ENCODE measurements around the gene RALB. TPM values are rescaled to one million over a fixed set of nuclear protein-coding genes. Genes with fewer than 3 reads are reported as not detected.

The RALB gene
- polyA plus RNA-seq, 1 of the 3 experiments (the other 2 are of a cell fraction) = 37.2 TPM

- no peaks in the 10 kb centered on the region for H3F3A ChIP-seq (replicated peaks; ENCODE audit: insufficient read depth)
- ChIA-PET POLR2A (no interaction called here), CTCF (no interaction called here)
- TF ChIP-seq GABPA (IDR thresholded peaks at IDR 0.05; ENCODE audit: low read depth) = no peak
- TF ChIP-seq MXI1 (IDR thresholded peaks at IDR 0.05; ENCODE audit: low read depth, low read length) = no peak
- TF ChIP-seq GATA2 (CRISPR knock-in tag; IDR thresholded peaks at IDR 0.05) = no peak
- TF ChIP-seq CHD2 (IDR thresholded peaks at IDR 0.05; ENCODE audit: low read length, partially characterized antibody) = no peak
- no peak for TF ChIP-seq IRF3 (IDR thresholded peaks at IDR 0.05; ENCODE audit: low read depth, low read length)
- TF ChIP-seq CTCF (IDR thresholded peaks at IDR 0.05) = no peak
- no peak for TF ChIP-seq EZH2phosphoT487 (IDR thresholded peaks at IDR 0.05; ENCODE audit: borderline replicate concordance, low read depth)
- no peak for TF ChIP-seq SMC3 (IDR thresholded peaks at IDR 0.05; ENCODE audit: low read depth, low read length)
- no peak for TF ChIP-seq NRF1 (IDR thresholded peaks at IDR 0.05; ENCODE audit: low read depth, low read length)
- H3K4me1 ChIP-seq (ENCODE audit: control insufficient read depth in 1 of 2, insufficient read depth in 2 of 2, low read depth in 1 of 2, low read length in 1 of 2) = peaks cover 0 to 2% of the 10 kb centered on the region in 2 experiments; a peak in 1 of 4 replicates
- H3K4me2 ChIP-seq = no peak overlapping the region
- no peak overlapping the region for H2AFZ ChIP-seq (ENCODE audit: low read depth)
- 96% methylated on average over 10 of the region's 10 CpGs for WGBS (ENCODE audit: low lambda C conversion rate)
- H3K9me3 ChIP-seq = no peaks in the 10 kb centered on the region
- no peak overlapping the region for H3K9ac ChIP-seq
- H3K9me2 ChIP-seq = no peaks in the 10 kb centered on the region
- H4K20me1 ChIP-seq (ENCODE audit: insufficient read depth) = peaks cover 32% of the 10 kb centered on the region; the same call in 1 of the 2 replicates
- peaks cover 43% of the 10 kb centered on the region for H3K79me2 ChIP-seq (ENCODE audit: insufficient read depth)
- H3K27me3 ChIP-seq (ENCODE audit: insufficient read depth) = no peaks in the 10 kb centered on the region
- no peak for DNase-seq
- H3K36me3 ChIP-seq (replicated peaks in 1 of 2; ENCODE audit: control insufficient read depth in 1 of 2, insufficient read depth in 2 of 2, low read length in 1 of 2) = peaks cover 6 to 14% of the 10 kb centered on the region in 2 experiments
- H3K27ac ChIP-seq (ENCODE audit: low read depth in 2 of 2, low read length in 1 of 2) = no peak overlapping the region
- no peak overlapping the region for H3K4me3 ChIP-seq (ENCODE audit: low read depth in 2 of 2, low read length in 1 of 2)
Observed at GRCh38 chr2:120278901-120279300, 26.2 kb downstream of the RALB start.

- POLR2A ChIA-PET = no interaction called here
- H4K20me1 ChIP-seq (ENCODE audit: insufficient read depth) = peaks cover 32% of the 10 kb centered on the region; the same call in 1 of the 2 replicates
- H3K27ac ChIP-seq (ENCODE audit: low read depth in 2 of 2, low read length in 1 of 2) = no peak overlapping the region
Observed at GRCh38 chr2:120279708-120280107, 27.1 kb downstream of the RALB start.

More at GRCh38 chr2:120279708-120280107, 27.1 kb downstream of the RALB start:
- Histone ChIP-seq H3K9me3 (no peaks in the 10 kb centered on the region), H3K4me3 (ENCODE audit: low read depth in 2 of 2, low read length in 1 of 2) (no peak overlapping the region), H3K4me1 (ENCODE audit: control insufficient read depth in 1 of 2, insufficient read depth in 2 of 2, low read depth in 1 of 2, low read length in 1 of 2) (peaks cover 0 to 2% of the 10 kb centered on the region in 2 experiments; a peak in 1 of 4 replicates), H2AFZ (ENCODE audit: low read depth) (no peak overlapping the region), H3K9me2 (no peaks in the 10 kb centered on the region), H3K4me2 (no peak overlapping the region), H3K36me3 (replicated peaks in 1 of 2; ENCODE audit: control insufficient read depth in 1 of 2, insufficient read depth in 2 of 2, low read length in 1 of 2) (peaks cover 6 to 15% of the 10 kb centered on the region in 2 experiments), H3F3A (replicated peaks; ENCODE audit: insufficient read depth) (no peaks in the 10 kb centered on the region), H3K9ac (no peak overlapping the region), H3K27me3 (ENCODE audit: insufficient read depth) (no peaks in the 10 kb centered on the region), H3K79me2 (ENCODE audit: insufficient read depth) (peaks cover 43% of the 10 kb centered on the region)
- 98% methylated on average over 9 of the region's 14 CpGs for WGBS (ENCODE audit: low lambda C conversion rate)
- DNase-seq = no peak
- CTCF ChIA-PET = no interaction called here
- TF ChIP-seq EZH2phosphoT487 (IDR thresholded peaks at IDR 0.05; ENCODE audit: borderline replicate concordance, low read depth) = no peak
- no peak for TF ChIP-seq POLR2AphosphoS5 (IDR thresholded peaks at IDR 0.05; ENCODE audit: low read depth, low read length)
- TF ChIP-seq RAD21 (IDR thresholded peaks at IDR 0.05; ENCODE audit: low read length) = no peak
- TF ChIP-seq RXRA (IDR thresholded peaks at IDR 0.05; ENCODE audit: borderline replicate concordance, low read depth) = no peak
- no peak for TF ChIP-seq SIN3A (IDR thresholded peaks at IDR 0.05; ENCODE audit: borderline replicate concordance, low read depth, low read length)
- no peak for TF ChIP-seq YY1 (IDR thresholded peaks at IDR 0.05; ENCODE audit: low read depth)
- TF ChIP-seq MEF2A (IDR thresholded peaks at IDR 0.05; ENCODE audit: borderline replicate concordance, low read depth) = no peak
- no peak for TF ChIP-seq GABPA (IDR thresholded peaks at IDR 0.05; ENCODE audit: low read depth)
- no peak for TF ChIP-seq MAX (IDR thresholded peaks at IDR 0.05; ENCODE audit: low read depth)
- no peak for TF ChIP-seq CHD2 (IDR thresholded peaks at IDR 0.05; ENCODE audit: low read length, partially characterized antibody)
- TF ChIP-seq ZBTB33 (IDR thresholded peaks at IDR 0.05; ENCODE audit: borderline replicate concordance, low read depth) = no peak
- no peak for TF ChIP-seq MXI1 (IDR thresholded peaks at IDR 0.05; ENCODE audit: low read depth, low read length)
- no peak for TF ChIP-seq NFIC (IDR thresholded peaks at IDR 0.05; ENCODE audit: borderline replicate concordance)
- TF ChIP-seq RFX5 (IDR thresholded peaks at IDR 0.05; ENCODE audit: low read length) = no peak
- no peak for TF ChIP-seq JUND (IDR thresholded peaks at IDR 0.05)
- TF ChIP-seq USF1 (IDR thresholded peaks at IDR 0.05; ENCODE audit: borderline replicate concordance, low read depth) = no peak
- TF ChIP-seq TEAD4 (IDR thresholded peaks at IDR 0.05; ENCODE audit: borderline replicate concordance, insufficient read depth) = no peak
- no peak for TF ChIP-seq NRF1 (IDR thresholded peaks at IDR 0.05; ENCODE audit: low read depth, low read length)
- no peak for TF ChIP-seq FOXJ3 (CRISPR knock-in tag; IDR thresholded peaks at IDR 0.05)
- no peak for TF ChIP-seq FOXM1 (IDR thresholded peaks at IDR 0.05; ENCODE audit: low read depth)

Measured in SK-N-SH (cell line).